SK-N-SH treated with all-trans-retinoic acid at 6 μM for 48 hours (cell line): Measurements from ENCODE around the gene PTX4.

Experiments
- ATAC-seq: fragments of 200-7000 bp; cut with Tn5 transposase; 3 replicates; pipeline ENCODE4 v1.9.1; 2020; ENCODE audit warnings: mild to moderate bottlenecking, moderate library complexity
- ARNTL ChIP-seq: fragments of 450-650 bp; formaldehyde crosslinking; IDR thresholded peaks from 2 replicates; pipeline ENCODE4 v1.5.0; 2020; ENCODE audit warnings: low read depth, mild to moderate bottlenecking, moderate library complexity, borderline replicate concordance
- BACH2 ChIP-seq: fragments of 250-450 bp; sonication (Bioruptor Pico); IDR thresholded peaks from 2 replicates; pipeline ENCODE4 v1.9.0; 2021; ENCODE audit warnings: mild to moderate bottlenecking, borderline replicate concordance
- ESRRG ChIP-seq: fragments of 250-450 bp; sonication (Bioruptor Pico); IDR thresholded peaks from 2 replicates; pipeline ENCODE4 v1.6.1; 2021; ENCODE audit warnings: mild to moderate bottlenecking
- GLIS3 ChIP-seq: fragments of 250-450 bp; sonication (Bioruptor Pico); IDR thresholded peaks from 2 replicates; pipeline ENCODE4 v1.5.0; 2020; ENCODE audit warnings: mild to moderate bottlenecking, moderate library complexity
- ISL1 ChIP-seq: fragments of 250-450 bp; sonication (Bioruptor Pico); IDR thresholded peaks from 2 replicates; pipeline ENCODE4 v2.1.2; 2022; ENCODE audit warnings: mild to moderate bottlenecking, moderate library complexity
- OSR1 ChIP-seq: fragments of 250-450 bp; sonication (Bioruptor Pico); IDR thresholded peaks from 2 replicates; pipeline ENCODE4 v1.8.0; 2022; ENCODE audit warnings: moderate library complexity, mild to moderate bottlenecking, inconsistent platforms
- PPARA ChIP-seq: fragments of 250-450 bp; sonication (Bioruptor Pico); IDR thresholded peaks from 2 replicates; pipeline ENCODE4 v1.5.0; 2020; ENCODE audit warnings: mild to moderate bottlenecking, borderline replicate concordance
- RARB ChIP-seq: fragments of 250-450 bp; sonication (Bioruptor Pico); IDR thresholded peaks from 2 replicates; pipeline ENCODE4 v1.8.0; 2021; ENCODE audit warnings: mild to moderate bottlenecking, moderate library complexity
- SNAI2 ChIP-seq: fragments of 250-450 bp; sonication (Bioruptor Pico); IDR thresholded peaks from 2 replicates; pipeline ENCODE4 v1.5.0; 2020; ENCODE audit warnings: mild to moderate bottlenecking, moderate library complexity
- TCF4 ChIP-seq: fragments of 250-450 bp; sonication (Bioruptor Pico); IDR thresholded peaks from 2 replicates; pipeline ENCODE4 v1.8.0; 2021; ENCODE audit warnings: mild to moderate bottlenecking, moderate library complexity, borderline replicate concordance
- TOX ChIP-seq: fragments of 250-450 bp; sonication (Bioruptor Pico); IDR thresholded peaks from 2 replicates; pipeline ENCODE4 v1.8.0; 2021; ENCODE audit warnings: mild to moderate bottlenecking, moderate library complexity, borderline replicate concordance
- ZC3H10 ChIP-seq: fragments of 250-450 bp; sonication (Bioruptor Pico); IDR thresholded peaks from 2 replicates; pipeline ENCODE4 v1.5.1; 2021; ENCODE audit warnings: mild to moderate bottlenecking, moderate library complexity
- ZFP3 ChIP-seq: fragments of 250-450 bp; sonication (Bioruptor Pico); IDR thresholded peaks from 2 replicates; pipeline ENCODE4 v1.5.0; 2020; ENCODE audit warnings: mild to moderate bottlenecking, moderate library complexity
- ZFP30 ChIP-seq: fragments of 450-650 bp; formaldehyde crosslinking; IDR thresholded peaks from 2 replicates; pipeline ENCODE4 v1.5.0; 2022; ENCODE audit warnings: mild to moderate bottlenecking, moderate library complexity
- ZNF70 ChIP-seq: fragments of 450-650 bp; formaldehyde crosslinking; IDR thresholded peaks from 2 replicates; pipeline ENCODE4 v1.5.0; 2020; ENCODE audit warnings: mild to moderate bottlenecking, moderate library complexity
- ZNF8 ChIP-seq: fragments of 450-650 bp; formaldehyde crosslinking; IDR thresholded peaks from 2 replicates; pipeline ENCODE4 v1.5.0; 2020; ENCODE audit warnings: mild to moderate bottlenecking, moderate library complexity
- TF ChIP-seq, protein P1 (sequence below): fragments of 250-450 bp; sonication (Bioruptor Pico); IDR thresholded peaks from 2 replicates; pipeline ENCODE4 v1.5.1; 2020; ENCODE audit warnings: low read depth, mild to moderate bottlenecking, moderate library complexity
- TF ChIP-seq, protein P2 (sequence below): fragments of 250-450 bp; sonication (Bioruptor Pico); IDR thresholded peaks from 2 replicates; pipeline ENCODE4 v1.8.0; 2021; ENCODE audit warnings: low read depth, mild to moderate bottlenecking, moderate library complexity, borderline replicate concordance
- TF ChIP-seq, protein P3 (sequence below): fragments of 250-450 bp; sonication (Bioruptor Pico); IDR thresholded peaks from 2 replicates; pipeline ENCODE4 v1.8.0; 2020; ENCODE audit warnings: mild to moderate bottlenecking, moderate library complexity, borderline replicate concordance
- TF ChIP-seq, protein P4 (sequence below): fragments of 250-450 bp; sonication (Bioruptor Pico); IDR thresholded peaks from 2 replicates; pipeline ENCODE4 v1.5.1; 2021; ENCODE audit warnings: mild to moderate bottlenecking, moderate library complexity
- TF ChIP-seq, protein P5 (sequence below): fragments of 250-450 bp; sonication (Bioruptor Pico); IDR thresholded peaks from 2 replicates; pipeline ENCODE4 v1.5.0; 2020; ENCODE audit warnings: mild to moderate bottlenecking, moderate library complexity

PTX4 gene

DNA sequence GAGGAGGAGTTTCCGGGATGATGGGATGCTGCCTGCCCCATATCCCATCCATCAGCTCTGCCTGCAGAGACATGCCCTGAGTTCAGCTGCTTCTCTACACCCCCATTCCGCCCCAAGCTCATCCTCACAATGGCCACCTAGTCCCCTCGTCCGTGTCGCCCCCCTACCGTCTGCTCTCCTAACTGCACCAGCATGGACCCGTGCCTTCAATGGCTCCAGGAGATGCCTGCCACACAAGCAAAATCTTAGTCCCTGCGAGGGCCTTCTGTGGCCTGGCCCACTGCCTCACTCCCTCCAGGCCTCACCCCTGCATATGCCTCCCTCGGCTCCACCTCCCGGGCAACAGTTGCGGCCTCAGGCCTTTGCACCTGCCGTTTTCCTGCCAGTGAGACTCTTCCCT, 2.6 kb upstream of the PTX4 start:
- no peak for ATAC-seq
- TF ChIP-seq, protein P1, sequence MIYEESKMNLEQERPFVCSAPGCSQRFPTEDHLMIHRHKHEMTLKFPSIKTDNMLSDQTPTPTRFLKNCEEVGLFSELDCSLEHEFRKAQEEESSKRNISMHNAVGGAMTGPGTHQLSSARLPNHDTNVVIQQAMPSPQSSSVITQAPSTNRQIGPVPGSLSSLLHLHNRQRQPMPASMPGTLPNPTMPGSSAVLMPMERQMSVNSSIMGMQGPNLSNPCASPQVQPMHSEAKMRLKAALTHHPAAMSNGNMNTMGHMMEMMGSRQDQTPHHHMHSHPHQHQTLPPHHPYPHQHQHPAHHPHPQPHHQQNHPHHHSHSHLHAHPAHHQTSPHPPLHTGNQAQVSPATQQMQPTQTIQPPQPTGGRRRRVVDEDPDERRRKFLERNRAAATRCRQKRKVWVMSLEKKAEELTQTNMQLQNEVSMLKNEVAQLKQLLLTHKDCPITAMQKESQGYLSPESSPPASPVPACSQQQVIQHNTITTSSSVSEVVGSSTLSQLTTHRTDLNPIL: no peak
- TF ChIP-seq ZNF8 (no peak), PPARA (no peak), RARB (CRISPR knock-in tag) (no peak), ZFP30 (CRISPR knock-in tag) (no peak), OSR1 (CRISPR knock-in tag) (no peak), ARNTL (CRISPR knock-in tag) (no peak)
- TF ChIP-seq, protein P2, sequence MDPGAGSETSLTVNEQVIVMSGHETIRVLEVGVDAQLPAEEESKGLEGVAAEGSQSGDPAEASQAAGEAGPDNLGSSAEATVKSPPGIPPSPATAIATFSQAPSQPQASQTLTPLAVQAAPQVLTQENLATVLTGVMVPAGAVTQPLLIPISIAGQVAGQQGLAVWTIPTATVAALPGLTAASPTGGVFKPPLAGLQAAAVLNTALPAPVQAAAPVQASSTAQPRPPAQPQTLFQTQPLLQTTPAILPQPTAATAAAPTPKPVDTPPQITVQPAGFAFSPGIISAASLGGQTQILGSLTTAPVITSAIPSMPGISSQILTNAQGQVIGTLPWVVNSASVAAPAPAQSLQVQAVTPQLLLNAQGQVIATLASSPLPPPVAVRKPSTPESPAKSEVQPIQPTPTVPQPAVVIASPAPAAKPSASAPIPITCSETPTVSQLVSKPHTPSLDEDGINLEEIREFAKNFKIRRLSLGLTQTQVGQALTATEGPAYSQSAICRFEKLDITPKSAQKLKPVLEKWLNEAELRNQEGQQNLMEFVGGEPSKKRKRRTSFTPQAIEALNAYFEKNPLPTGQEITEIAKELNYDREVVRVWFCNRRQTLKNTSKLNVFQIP (CRISPR knock-in tag): no peak
- TF ChIP-seq, all 23 proteins: peak for 0

DNA sequence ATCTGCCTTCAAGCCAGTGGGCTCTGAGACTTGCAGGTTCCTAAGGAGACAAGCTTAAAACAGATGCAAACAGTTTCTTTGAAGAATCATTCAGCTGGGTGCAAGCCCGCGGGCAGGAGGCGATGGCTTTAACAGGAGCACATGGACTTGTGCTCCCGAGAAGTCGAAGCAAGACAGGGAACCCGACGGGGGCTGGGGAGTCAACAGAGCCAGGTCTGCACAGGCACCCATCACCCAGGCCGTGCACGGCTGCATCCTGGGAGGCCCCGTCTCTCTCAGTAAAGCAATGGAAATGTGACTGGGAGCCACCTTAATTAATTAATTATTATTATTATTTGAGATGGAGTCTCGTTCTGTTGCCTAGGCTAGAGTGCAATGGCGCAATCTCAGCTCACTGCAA, 333 bp upstream of the PTX4 start:
- ATAC-seq: no peak
- TF ChIP-seq, protein P3, sequence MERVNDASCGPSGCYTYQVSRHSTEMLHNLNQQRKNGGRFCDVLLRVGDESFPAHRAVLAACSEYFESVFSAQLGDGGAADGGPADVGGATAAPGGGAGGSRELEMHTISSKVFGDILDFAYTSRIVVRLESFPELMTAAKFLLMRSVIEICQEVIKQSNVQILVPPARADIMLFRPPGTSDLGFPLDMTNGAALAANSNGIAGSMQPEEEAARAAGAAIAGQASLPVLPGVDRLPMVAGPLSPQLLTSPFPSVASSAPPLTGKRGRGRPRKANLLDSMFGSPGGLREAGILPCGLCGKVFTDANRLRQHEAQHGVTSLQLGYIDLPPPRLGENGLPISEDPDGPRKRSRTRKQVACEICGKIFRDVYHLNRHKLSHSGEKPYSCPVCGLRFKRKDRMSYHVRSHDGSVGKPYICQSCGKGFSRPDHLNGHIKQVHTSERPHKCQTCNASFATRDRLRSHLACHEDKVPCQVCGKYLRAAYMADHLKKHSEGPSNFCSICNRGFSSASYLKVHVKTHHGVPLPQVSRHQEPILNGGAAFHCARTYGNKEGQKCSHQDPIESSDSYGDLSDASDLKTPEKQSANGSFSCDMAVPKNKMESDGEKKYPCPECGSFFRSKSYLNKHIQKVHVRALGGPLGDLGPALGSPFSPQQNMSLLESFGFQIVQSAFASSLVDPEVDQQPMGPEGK (CRISPR knock-in tag): no peak
- TF ChIP-seq, protein P2 (CRISPR knock-in tag): no peak

DNA sequence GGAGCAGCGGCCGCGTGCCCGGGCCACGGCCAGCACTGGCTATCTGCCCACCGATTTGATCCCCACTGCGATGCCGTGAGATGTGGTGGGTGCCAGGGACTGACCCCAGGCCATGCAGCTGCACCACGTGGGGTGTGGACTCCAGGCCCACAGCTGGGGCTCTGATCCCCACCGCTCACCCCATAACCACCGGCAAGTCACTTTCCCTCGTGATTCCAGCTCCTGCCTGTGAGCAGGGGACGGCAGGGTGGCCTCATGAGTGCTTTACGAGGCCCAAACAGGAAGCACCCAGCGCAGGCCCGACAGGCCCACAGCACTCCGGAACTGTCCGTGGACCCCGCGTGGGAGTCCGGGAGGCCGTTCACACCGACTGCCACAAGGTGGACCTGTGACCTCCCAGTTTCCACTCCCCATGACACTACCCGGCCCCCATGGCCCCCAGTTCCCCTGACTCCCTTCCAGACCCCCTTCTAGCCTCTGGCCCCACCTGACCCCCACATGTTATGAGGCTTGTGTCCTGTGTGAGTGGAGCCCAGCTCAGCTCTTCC, 616 bp downstream of the PTX4 start:
- TF ChIP-seq TCF4 (no peak), ZNF8 (no peak), ISL1 (CRISPR knock-in tag) (no peak), SNAI2 (CRISPR knock-in tag) (no peak), BACH2 (CRISPR knock-in tag) (no peak), RARB (CRISPR knock-in tag) (no peak), ZC3H10 (CRISPR knock-in tag) (no peak), ZFP3 (CRISPR knock-in tag) (no peak), ZNF70 (CRISPR knock-in tag) (no peak), TOX (no peak), ESRRG (no peak), GLIS3 (CRISPR knock-in tag) (no peak), ZFP30 (CRISPR knock-in tag) (no peak)
- TF ChIP-seq, protein P2 (CRISPR knock-in tag): no peak
- TF ChIP-seq, protein P1: no peak
- TF ChIP-seq, protein P4, sequence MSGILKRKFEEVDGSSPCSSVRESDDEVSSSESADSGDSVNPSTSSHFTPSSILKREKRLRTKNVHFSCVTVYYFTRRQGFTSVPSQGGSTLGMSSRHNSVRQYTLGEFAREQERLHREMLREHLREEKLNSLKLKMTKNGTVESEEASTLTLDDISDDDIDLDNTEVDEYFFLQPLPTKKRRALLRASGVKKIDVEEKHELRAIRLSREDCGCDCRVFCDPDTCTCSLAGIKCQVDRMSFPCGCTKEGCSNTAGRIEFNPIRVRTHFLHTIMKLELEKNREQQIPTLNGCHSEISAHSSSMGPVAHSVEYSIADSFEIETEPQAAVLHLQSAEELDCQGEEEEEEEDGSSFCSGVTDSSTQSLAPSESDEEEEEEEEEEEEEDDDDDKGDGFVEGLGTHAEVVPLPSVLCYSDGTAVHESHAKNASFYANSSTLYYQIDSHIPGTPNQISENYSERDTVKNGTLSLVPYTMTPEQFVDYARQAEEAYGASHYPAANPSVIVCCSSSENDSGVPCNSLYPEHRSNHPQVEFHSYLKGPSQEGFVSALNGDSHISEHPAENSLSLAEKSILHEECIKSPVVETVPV (CRISPR knock-in tag): no peak
- TF ChIP-seq, protein P5, sequence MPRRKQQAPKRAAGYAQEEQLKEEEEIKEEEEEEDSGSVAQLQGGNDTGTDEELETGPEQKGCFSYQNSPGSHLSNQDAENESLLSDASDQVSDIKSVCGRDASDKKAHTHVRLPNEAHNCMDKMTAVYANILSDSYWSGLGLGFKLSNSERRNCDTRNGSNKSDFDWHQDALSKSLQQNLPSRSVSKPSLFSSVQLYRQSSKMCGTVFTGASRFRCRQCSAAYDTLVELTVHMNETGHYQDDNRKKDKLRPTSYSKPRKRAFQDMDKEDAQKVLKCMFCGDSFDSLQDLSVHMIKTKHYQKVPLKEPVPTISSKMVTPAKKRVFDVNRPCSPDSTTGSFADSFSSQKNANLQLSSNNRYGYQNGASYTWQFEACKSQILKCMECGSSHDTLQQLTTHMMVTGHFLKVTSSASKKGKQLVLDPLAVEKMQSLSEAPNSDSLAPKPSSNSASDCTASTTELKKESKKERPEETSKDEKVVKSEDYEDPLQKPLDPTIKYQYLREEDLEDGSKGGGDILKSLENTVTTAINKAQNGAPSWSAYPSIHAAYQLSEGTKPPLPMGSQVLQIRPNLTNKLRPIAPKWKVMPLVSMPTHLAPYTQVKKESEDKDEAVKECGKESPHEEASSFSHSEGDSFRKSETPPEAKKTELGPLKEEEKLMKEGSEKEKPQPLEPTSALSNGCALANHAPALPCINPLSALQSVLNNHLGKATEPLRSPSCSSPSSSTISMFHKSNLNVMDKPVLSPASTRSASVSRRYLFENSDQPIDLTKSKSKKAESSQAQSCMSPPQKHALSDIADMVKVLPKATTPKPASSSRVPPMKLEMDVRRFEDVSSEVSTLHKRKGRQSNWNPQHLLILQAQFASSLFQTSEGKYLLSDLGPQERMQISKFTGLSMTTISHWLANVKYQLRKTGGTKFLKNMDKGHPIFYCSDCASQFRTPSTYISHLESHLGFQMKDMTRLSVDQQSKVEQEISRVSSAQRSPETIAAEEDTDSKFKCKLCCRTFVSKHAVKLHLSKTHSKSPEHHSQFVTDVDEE: no peak
- ATAC-seq: no peak
